Osteoblast (primary cell): ENCODE data around the gene TMA16. TPM values are rescaled to one million over a fixed set of nuclear protein-coding genes. Genes with fewer than 3 reads are reported as not detected.
A peak's percentile ranks its signal among the peaks of the same experiment; 100 is the strongest.

Experiments used
- DNase-seq: peaks from one replicate; pipeline ENCODE4 v3.0.0; 2011; ENCODE audit warnings: low spot score, mixed read lengths; ENCODE audit not compliant: insufficient read length; ENCODE audit errors: missing footprints
- H2AFZ ChIP-seq: 2 replicates; pipeline ENCODE4 v1.6.0; 2011; ENCODE audit warnings: mild to moderate bottlenecking, low read length
- H3K27ac ChIP-seq: 2 replicates; pipeline ENCODE4 v1.5.1; 2011; ENCODE audit warnings: mild to moderate bottlenecking, low read depth, low read length, moderate library complexity
- H3K27me3 ChIP-seq: 2 replicates; pipeline ENCODE4 v1.6.0; 2012; ENCODE audit warnings: mild to moderate bottlenecking, control low read depth, inconsistent platforms, low read length, moderate library complexity; ENCODE audit not compliant: insufficient read depth
- H3K36me3 ChIP-seq: 2 replicates; pipeline ENCODE4 v1.5.1; 2011; ENCODE audit warnings: mild to moderate bottlenecking, low read length, control low read depth, moderate library complexity; ENCODE audit not compliant: insufficient read depth
- H3K4me1 ChIP-seq: 2 replicates; pipeline ENCODE4 v1.5.1; 2011; ENCODE audit warnings: mild to moderate bottlenecking, low read length, control low read depth, moderate library complexity; ENCODE audit not compliant: insufficient read depth
- H3K4me2 ChIP-seq: 2 replicates; pipeline ENCODE4 v1.6.0; 2011; ENCODE audit warnings: mild to moderate bottlenecking, low read length; ENCODE audit not compliant: insufficient read depth
- H3K4me3 ChIP-seq: fragments of 200-600 bp; sonication (generic); 3 replicates; pipeline ENCODE4 v1.5.1; 2012; ENCODE audit warnings: mild to moderate bottlenecking, low read length, inconsistent platforms; ENCODE audit not compliant: insufficient read depth
- H3K79me2 ChIP-seq: 2 replicates; pipeline ENCODE4 v1.6.0; 2012; ENCODE audit warnings: mild to moderate bottlenecking, low read length, control low read depth, inconsistent platforms; ENCODE audit not compliant: insufficient read depth
- H3K9me3 ChIP-seq: 2 replicates; pipeline ENCODE4 v1.5.1; 2011; ENCODE audit warnings: low read depth, low read length, control low read depth
- H4K20me1 ChIP-seq: 2 replicates; pipeline ENCODE4 v1.6.0; 2012; ENCODE audit warnings: mild to moderate bottlenecking, low read length, control low read depth; ENCODE audit not compliant: insufficient read depth
- CTCF ChIP-seq: IDR thresholded peaks from 2 replicates; pipeline ENCODE4 v1.5.1; 2011; ENCODE audit warnings: mild to moderate bottlenecking, low read depth, low read length, moderate library complexity; ENCODE audit errors: extremely low read depth
- total RNA-seq: library from RNA; depleted of rRNA; stranded (reverse); fragments of >200 nt; gene quantifications from 2 replicates; pipeline ENCODE4 v1.2.3, GENCODE V29; 2012

The TMA16 gene
- total RNA-seq, 1 donor: 22.8 TPM

- no peak for DNase-seq
- Histone ChIP-seq H3K4me2 (no peak overlapping the region), H3K79me2 (no peaks in the 10 kb centered on the region), H3K36me3 (no peaks in the 10 kb centered on the region), H3K9me3 (no peaks in the 10 kb centered on the region), H3K4me1 (no peaks in the 10 kb centered on the region), H2AFZ (no peak overlapping the region), H4K20me1 (no peaks in the 10 kb centered on the region), H3K27me3 (no peaks in the 10 kb centered on the region), H3K27ac (no peak overlapping the region), H3K4me3 (no peak overlapping the region)
- no peak for TF ChIP-seq CTCF
These were observed 56.4 kb downstream of the TMA16 start for GRCh38 chr4:163550869-163551267.

GRCh38 chr4:163553146-163553545 is 58.7 kb downstream of the TMA16 start:
- H3K4me1 ChIP-seq: no peaks in the 10 kb centered on the region
- no peak overlapping the region for H2AFZ ChIP-seq
- no peak overlapping the region for H3K4me3 ChIP-seq
- no peaks in the 10 kb centered on the region for H3K36me3 ChIP-seq
- no peak overlapping the region for H3K27ac ChIP-seq
- no peak for TF ChIP-seq CTCF
- no peaks in the 10 kb centered on the region for H3K79me2 ChIP-seq
- DNase-seq: peak; percentile 19
- H4K20me1 ChIP-seq: no peaks in the 10 kb centered on the region
- H3K27me3 ChIP-seq: peaks cover 2% of the 10 kb centered on the region
- no peaks in the 10 kb centered on the region for H3K9me3 ChIP-seq
- H3K4me2 ChIP-seq: no peak overlapping the region

- no peak overlapping the region for H3K4me2 ChIP-seq
- H3K9me3 ChIP-seq: no peaks in the 10 kb centered on the region
- H3K36me3 ChIP-seq: no peaks in the 10 kb centered on the region
- H3K4me1 ChIP-seq: no peaks in the 10 kb centered on the region
- peaks cover 5% of the 10 kb centered on the region for H3K27me3 ChIP-seq
- H3K4me3 ChIP-seq: no peak overlapping the region
- no peaks in the 10 kb centered on the region for H4K20me1 ChIP-seq
- H3K27ac ChIP-seq: no peak overlapping the region
- DNase-seq: peak; percentile 26
- H3K79me2 ChIP-seq: no peaks in the 10 kb centered on the region
- H2AFZ ChIP-seq: no peak overlapping the region
- peak; percentile 76 for TF ChIP-seq CTCF
These were observed 60.5 kb downstream of the TMA16 start for GRCh38 chr4:163554870-163555465.

GRCh38 chr4:163556177-163556576 is 61.7 kb downstream of the TMA16 start:
- Histone ChIP-seq H4K20me1 (no peaks in the 10 kb centered on the region), H3K4me2 (no peak overlapping the region), H2AFZ (no peak overlapping the region), H3K9me3 (no peaks in the 10 kb centered on the region), H3K36me3 (no peaks in the 10 kb centered on the region), H3K4me3 (no peak overlapping the region), H3K79me2 (no peaks in the 10 kb centered on the region), H3K27me3 (peaks cover 5% of the 10 kb centered on the region), H3K4me1 (no peaks in the 10 kb centered on the region), H3K27ac (no peak overlapping the region)
- peak; percentile 44 for DNase-seq
- TF ChIP-seq CTCF: no peak
